GM12878 (cell line): Measurements from ENCODE around the gene ASPG. TPM values are rescaled to one million over a fixed set of nuclear protein-coding genes. Genes with fewer than 3 reads are reported as not detected.

Experiments
- ATAC-seq: fragments of 200-7000 bp; cut with Tn5 transposase; 3 replicates; pipeline ENCODE4 v1.9.1; 2020; ENCODE audit warnings: mild to moderate bottlenecking, moderate library complexity
- BruUV-seq: library from RNA; stranded (reverse); fragments of 400-500 nt; replicated peaks from 2 replicates; lab custom pipeline; 2021; lab: Mats Ljungman, UMichigan
- CTCF ChIA-PET: fragments of 300-600 bp; sonication (Branson Sonifier 250); formaldehyde crosslinking; extraction: SDS; loops from one replicate; lab custom pipeline; 2021; ENCODE audit warnings: inconsistent platforms; lab: Yijun Ruan, JAX
- POLR2A ChIA-PET: fragments of 350-600 bp; formaldehyde crosslinking; extraction: SDS; loops from one replicate; lab custom pipeline; 2021; ENCODE audit warnings: inconsistent platforms; lab: Charles Lee
- RAD21 ChIA-PET: fragments of 300-600 bp; sonication (Branson Sonifier 250); formaldehyde crosslinking; loops from one replicate; lab custom pipeline; 2023; ENCODE audit warnings: antibody characterized with exemption; ENCODE audit not compliant: unreplicated experiment; lab: Charles Lee
- SMC1A ChIA-PET: fragments of 300-600 bp; sonication (Branson Sonifier 250); formaldehyde crosslinking; loops from one replicate; lab custom pipeline; 2023; ENCODE audit not compliant: unreplicated experiment, uncharacterized antibody; lab: Charles Lee
- DNase-seq: peaks from one replicate; pipeline ENCODE4 v3.0.0-alpha.2; 2011; ENCODE audit warnings: low read depth, low spot score
- FAIRE-seq: peaks from 3 replicates; lab custom pipeline; 2011; peaks lifted over from hg19 to GRCh38; lab: Jason Lieb, UNC
- H2AFZ ChIP-seq: 2 replicates; pipeline ENCODE4 v1.6.0; 2011; ENCODE audit warnings: low read depth, low read length, control low read depth; ENCODE audit not compliant: control insufficient read depth
- H3K27ac ChIP-seq: 2 replicates; pipeline ENCODE4 v1.5.1; 2011; ENCODE audit warnings: control low read depth; ENCODE audit not compliant: control insufficient read depth, insufficient read depth
- H3K27me3 ChIP-seq, 2 experiments: replicated peaks in 1 of 2; 2 replicates each; pipeline versions ENCODE4 v1.6.0 to v1.6.1; 2011; ENCODE audit warnings: low read length in 1 of 2; ENCODE audit not compliant: control insufficient read depth in 2 of 2, insufficient read depth in 2 of 2
- H3K36me3 ChIP-seq, 2 experiments: 2 replicates each; pipeline ENCODE4 v1.5.1; 2011; ENCODE audit warnings: low read length in 1 of 2; ENCODE audit not compliant: control insufficient read depth in 2 of 2, insufficient read depth in 2 of 2
- H3K4me1 ChIP-seq: 2 replicates; pipeline ENCODE4 v1.6.1; 2011; ENCODE audit warnings: mild to moderate bottlenecking, low read length, moderate library complexity, mixed read lengths; ENCODE audit not compliant: control insufficient read depth, insufficient read depth
- H3K4me2 ChIP-seq: 2 replicates; pipeline ENCODE4 v1.6.0; 2011; ENCODE audit warnings: control low read depth; ENCODE audit not compliant: control insufficient read depth, insufficient read depth
- H3K4me3 ChIP-seq: fragments of 200-600 bp; sonication (generic); 2 replicates; pipeline ENCODE4 v1.5.1; 2016
- H3K79me2 ChIP-seq: 2 replicates; pipeline ENCODE4 v1.6.0; 2011; ENCODE audit warnings: low read length; ENCODE audit not compliant: control insufficient read depth, insufficient read depth
- H3K9ac ChIP-seq: 2 replicates; pipeline ENCODE4 v1.8.0; 2011; ENCODE audit warnings: low read length, control low read depth, mixed read lengths; ENCODE audit not compliant: control insufficient read depth, insufficient read depth
- H3K9me3 ChIP-seq: replicated peaks from 3 replicates; pipeline ENCODE4 v1.5.1; 2011; ENCODE audit warnings: mild to moderate bottlenecking, low read length; ENCODE audit not compliant: control insufficient read depth, insufficient read depth
- H4K20me1 ChIP-seq: 2 replicates; pipeline ENCODE4 v1.6.0; 2011; ENCODE audit not compliant: control insufficient read depth, insufficient read depth
- BRCA1 ChIP-seq: IDR thresholded peaks from 2 replicates; pipeline ENCODE4 v1.6.1; 2011; ENCODE audit warnings: low read depth, low read length, improper control_type of control experiment
- CBX3 ChIP-seq: fragments of 200-600 bp; sonication (generic); IDR thresholded peaks from 2 replicates; pipeline ENCODE4 v1.6.1; 2016; ENCODE audit warnings: low read depth, borderline replicate concordance
- MYB ChIP-seq: fragments of 150-350 bp; IDR thresholded peaks from 2 replicates; pipeline ENCODE4 v1.6.1; 2014; ENCODE audit warnings: mild to moderate bottlenecking, low read depth, low read length, borderline replicate concordance
- MYC ChIP-seq: IDR thresholded peaks from 2 replicates; pipeline ENCODE4 v1.6.1; 2011; ENCODE audit warnings: mild to moderate bottlenecking, low read length, moderate library complexity, inconsistent platforms; ENCODE audit not compliant: insufficient read depth, insufficient replicate concordance, insufficient read length, severe bottlenecking
- PKNOX1 ChIP-seq: fragments of 450-650 bp; IDR thresholded peaks from 2 replicates; pipeline ENCODE4 v1.6.1; 2016; ENCODE audit warnings: mild to moderate bottlenecking
- POLR2A ChIP-seq: IDR thresholded peaks from 2 replicates; pipeline ENCODE4 v1.6.1; 2011; ENCODE audit warnings: low read depth, mild to moderate bottlenecking, low read length
- POLR2AphosphoS5 ChIP-seq: IDR thresholded peaks from 2 replicates; pipeline ENCODE4 v1.6.1; 2011; ENCODE audit warnings: mild to moderate bottlenecking, low read length, inconsistent platforms
- RB1 ChIP-seq: fragments of 450-650 bp; formaldehyde crosslinking; IDR thresholded peaks from 2 replicates; pipeline ENCODE4 v1.6.1; 2017; ENCODE audit warnings: mild to moderate bottlenecking, borderline replicate concordance
- SREBF2 ChIP-seq: IDR thresholded peaks from 2 replicates; pipeline ENCODE4 v1.6.1; 2012; ENCODE audit warnings: mild to moderate bottlenecking, low read length
- TBL1XR1 ChIP-seq: IDR thresholded peaks from 2 replicates; pipeline ENCODE4 v1.6.1; 2012; ENCODE audit warnings: low read depth, low read length, improper control_type of control experiment
- TCF12 ChIP-seq: IDR thresholded peaks from 2 replicates; pipeline ENCODE4 v1.6.1; 2011; ENCODE audit warnings: low read depth, mild to moderate bottlenecking, low read length
- WRNIP1 ChIP-seq: IDR thresholded peaks from 2 replicates; pipeline ENCODE4 v1.6.1; 2011; ENCODE audit warnings: low read depth, low read length, improper control_type of control experiment, borderline replicate concordance
- WGBS: methylation state at CpG from one replicate; pipeline ENCODE4 v1.1.6; 2016; ENCODE audit warnings: low lambda C conversion rate; ENCODE audit not compliant: insufficient replicate concordance, insufficient coverage; ENCODE audit errors: missing lambda C conversion rate; 5-methylcytosine and 5-hydroxymethylcytosine counted together
- in situ Hi-C: fragments of 300-500 bp; cut with MboI; formaldehyde crosslinking; loops from 9 replicates; pipeline ENCODE4 v1.14.3; 2018; ENCODE audit warnings: mixed read lengths
- intact Hi-C: fragments of 100-400 bp; cut with micrococcal nuclease; formaldehyde crosslinking; loops from one replicate; pipeline ENCODE4 v1.14.2; 2022; ENCODE audit not compliant: unreplicated experiment
- polyA plus RNA-seq, 11 experiments: library from polyadenylated mRNA; depleted of rRNA in 4 of 11; unstranded in 6 of 11; stranded (reverse) in 5 of 11; fragments of >200 nt; fragmentation: Nextera tagmentation in 4 of 11; fragmentation: Illumina TruSeq in 1 of 11; extraction: Ambion mirVana in 4 of 11; extraction: Trizol in 1 of 11; gene quantifications; 1 replicate in 1 of 11; 2 replicates in 10 of 11; pipeline versions ENCODE4 v1.2.1 to v1.2.3, GENCODE V29; 2011 to 2016; ENCODE audit warnings: inconsistent platforms in 2 of 11, missing spikeins in 2 of 11, low read depth in 1 of 11
- total RNA-seq, 4 experiments: library from RNA; depleted of rRNA in 3 of 4; stranded (reverse); fragments of >200 nt in 3 of 4; fragmentation: Illumina TruSeq in 1 of 4; extraction: Trizol in 1 of 4; gene quantifications; 2 replicates each; pipeline versions ENCODE4 v1.2.1 to v1.2.3, GENCODE V29; 2013 to 2021

ASPG gene
- total and polyA plus RNA-seq, 10 of the 15 experiments (the other 5 are each of a cell fraction or from before 2014, with no cell fraction given): not detected

DNA sequence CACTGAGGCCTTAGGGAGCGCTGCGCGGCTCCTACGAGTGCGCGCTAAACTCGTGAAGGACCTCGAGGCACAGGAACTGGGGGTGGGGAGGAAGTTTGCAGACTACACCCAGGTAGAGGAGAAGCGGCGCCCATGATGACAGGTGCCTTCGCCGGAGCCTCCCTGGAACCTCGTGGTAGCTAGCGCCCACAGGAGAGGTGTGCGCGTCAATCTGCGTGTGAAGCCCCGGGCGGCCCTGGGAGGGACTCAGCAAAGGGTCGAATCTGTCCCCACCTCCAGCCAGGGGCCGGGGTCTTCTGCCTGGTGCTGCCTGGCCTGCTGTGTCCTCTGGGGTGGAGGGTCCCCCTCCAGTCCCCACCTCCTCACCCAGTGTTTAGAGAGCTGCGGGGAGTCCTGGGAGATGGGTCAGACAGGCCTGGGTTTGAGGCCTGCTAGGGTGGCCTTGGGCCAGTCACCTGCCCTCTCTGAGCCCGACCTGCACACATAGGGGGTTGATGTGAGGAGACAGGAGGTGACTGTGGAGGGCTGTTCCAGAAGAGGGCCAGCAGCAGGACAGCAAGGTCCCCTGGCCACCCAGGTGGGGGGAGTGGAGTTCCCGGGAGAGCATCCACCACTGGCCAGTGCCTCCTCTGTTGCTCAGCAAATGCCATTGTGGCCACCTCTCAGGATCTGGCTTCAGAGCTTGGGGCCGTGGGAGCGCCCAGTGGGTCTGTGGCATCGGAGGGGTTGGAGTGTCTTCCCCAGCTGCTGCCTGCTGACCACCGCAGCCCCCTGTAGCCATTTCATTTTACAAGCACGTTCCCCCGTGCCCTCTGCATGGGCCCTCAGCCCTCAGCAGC is 32.7 kb downstream of the ASPG start:
- RAD21 ChIA-PET: no interaction called here
- Histone ChIP-seq H3K9ac (no peak overlapping the region), H3K79me2 (no peaks in the 10 kb centered on the region), H4K20me1 (no peaks in the 10 kb centered on the region), H3K4me3 (no peak overlapping the region), H3K36me3 (no peaks in the 10 kb centered on the region), H2AFZ (no peak overlapping the region), H3K9me3 (no peaks in the 10 kb centered on the region), H3K4me2 (no peak overlapping the region), H3K27me3 (no peaks in the 10 kb centered on the region; a peak in 1 of 4 replicates), H3K4me1 (no peaks in the 10 kb centered on the region), H3K27ac (no peak overlapping the region)
- CTCF ChIA-PET: no interaction called here
- DNase-seq (no peak), FAIRE-seq (no peak), ATAC-seq (no peak)
- in situ Hi-C loops (no loop called here), intact Hi-C loops (no loop called here)
- no peak for TF ChIP-seq SREBF2
- no peak for TF ChIP-seq RB1
- no peak for TF ChIP-seq BRCA1
- no peak for TF ChIP-seq TCF12
- no peak for TF ChIP-seq TBL1XR1
- no peak for TF ChIP-seq CBX3
- TF ChIP-seq MYB: no peak
- no peak for TF ChIP-seq POLR2A
- TF ChIP-seq POLR2AphosphoS5: no peak
- TF ChIP-seq PKNOX1: no peak
- TF ChIP-seq WRNIP1: no peak
- TF ChIP-seq MYC: no peak
- BruUV-seq: no TSS peak
- SMC1A ChIA-PET: no interaction called here
- POLR2A ChIA-PET: no interaction called here
- 66% methylated on average over 30 of the region's 30 CpGs for WGBS
